ENCODE data around the gene ISM1.

The ISM1 gene

GRCh38 chr20:13284830-13285229 is 63.8 kb downstream of the ISM1 start:
- no peak for DNase-seq

GRCh38 chr20:13285408-13285807 is 64.3 kb downstream of the ISM1 start:
- no peak for DNase-seq

DNA sequence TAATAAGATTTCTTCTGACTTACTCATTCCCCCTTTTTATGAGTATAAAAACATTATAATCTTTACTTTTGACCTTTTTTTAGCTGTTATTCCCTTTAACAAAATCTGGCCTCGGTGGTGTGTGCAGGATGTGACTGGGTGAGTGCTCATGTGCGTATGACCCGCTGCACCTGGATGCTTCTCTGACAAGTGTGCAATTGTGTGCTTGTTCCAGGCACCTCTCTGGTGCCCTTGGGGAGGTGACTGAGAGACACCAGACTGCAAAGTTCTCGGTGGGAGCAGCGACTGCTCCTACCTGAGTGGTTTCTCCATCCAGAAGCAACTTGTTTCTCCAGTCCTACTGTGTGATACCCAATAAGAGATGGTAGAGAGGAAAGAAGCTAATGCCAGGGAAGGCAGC is 65.0 kb downstream of the ISM1 start:
- no peak for DNase-seq

DNA sequence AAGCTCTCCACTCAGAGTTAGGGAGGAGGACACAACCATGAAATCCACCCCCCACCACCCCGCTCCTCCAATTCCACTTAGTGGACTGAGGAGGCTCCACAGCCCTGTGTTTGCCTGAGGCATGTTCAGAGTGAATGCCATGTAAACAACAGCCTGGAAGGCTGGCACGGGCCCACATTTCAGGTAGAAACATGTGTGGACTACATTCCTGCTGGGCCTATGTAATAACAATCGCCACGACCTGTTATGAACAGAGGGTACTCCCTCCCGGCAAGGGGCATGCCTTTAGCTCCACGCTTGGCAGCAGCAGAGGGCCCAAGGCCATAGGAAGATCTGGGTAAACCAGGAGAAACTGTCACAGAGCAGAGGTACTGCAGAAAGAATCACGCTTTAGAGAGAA is 65.5 kb downstream of the ISM1 start:
- DNase-seq, result no peak

- no peak for DNase-seq
Measured at GRCh38 chr20:13288357-13288756, 67.3 kb downstream of the ISM1 start.

GRCh38 chr20:13289031-13289430 is 68.0 kb downstream of the ISM1 start:
- DNase-seq, result no peak

- no peak for DNase-seq
Measured at GRCh38 chr20:13290724-13291123, 69.7 kb downstream of the ISM1 start.

DNA sequence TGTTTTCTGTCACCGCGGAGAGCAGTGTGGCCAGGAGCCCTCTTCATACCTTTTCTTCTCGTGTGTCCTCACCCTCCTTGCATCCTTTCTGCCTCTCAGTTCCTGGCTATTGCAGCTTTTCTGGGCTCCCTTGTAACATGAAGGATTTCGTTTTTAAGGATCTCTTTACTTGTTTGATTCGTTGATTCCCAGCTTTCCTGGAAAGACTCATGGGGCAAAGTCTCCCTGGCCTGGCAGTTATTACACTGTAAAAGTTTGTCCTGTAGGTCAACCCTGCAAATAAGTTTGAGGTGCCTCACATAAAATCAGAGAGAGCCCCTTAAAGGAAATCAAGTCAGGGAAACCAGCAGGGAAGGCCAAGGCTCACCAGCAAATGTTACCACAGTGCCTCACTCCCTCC is 70.1 kb downstream of the ISM1 start:
- DNase-seq, result no peak

DNA sequence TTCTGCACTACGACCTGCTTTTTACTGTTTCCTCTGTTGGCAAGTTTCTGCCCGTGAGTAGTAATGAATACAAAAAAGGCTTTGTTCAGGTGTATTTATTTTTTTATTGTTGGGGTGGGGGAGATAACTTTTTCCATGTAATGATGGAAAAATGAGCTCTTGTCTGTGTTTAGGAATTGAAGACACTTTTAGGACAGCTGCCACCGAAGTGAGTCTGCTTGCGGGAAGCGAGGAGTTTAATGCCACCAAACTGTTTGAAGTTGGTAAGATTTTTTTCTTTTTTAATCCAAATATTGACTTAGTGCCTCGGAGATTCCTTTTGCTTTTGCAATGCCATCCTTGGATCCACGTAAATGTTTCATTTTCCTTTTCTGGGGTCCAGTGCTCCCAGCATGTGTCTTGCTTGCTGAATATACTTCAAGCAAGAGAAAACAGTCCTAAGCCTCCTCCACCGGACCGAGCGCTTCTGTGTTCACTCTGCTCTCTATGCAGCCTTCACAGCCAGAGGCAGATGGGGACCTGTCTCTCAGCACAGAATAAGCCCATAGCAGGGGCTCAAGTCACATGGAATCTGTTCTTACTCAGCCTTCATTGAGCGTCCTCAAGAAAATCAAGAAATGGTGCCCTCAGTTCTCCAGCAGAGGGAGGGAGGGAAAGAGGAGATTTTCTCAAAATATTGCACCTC is 71.3 kb downstream of the ISM1 start:
- no peak for DNase-seq

DNA sequence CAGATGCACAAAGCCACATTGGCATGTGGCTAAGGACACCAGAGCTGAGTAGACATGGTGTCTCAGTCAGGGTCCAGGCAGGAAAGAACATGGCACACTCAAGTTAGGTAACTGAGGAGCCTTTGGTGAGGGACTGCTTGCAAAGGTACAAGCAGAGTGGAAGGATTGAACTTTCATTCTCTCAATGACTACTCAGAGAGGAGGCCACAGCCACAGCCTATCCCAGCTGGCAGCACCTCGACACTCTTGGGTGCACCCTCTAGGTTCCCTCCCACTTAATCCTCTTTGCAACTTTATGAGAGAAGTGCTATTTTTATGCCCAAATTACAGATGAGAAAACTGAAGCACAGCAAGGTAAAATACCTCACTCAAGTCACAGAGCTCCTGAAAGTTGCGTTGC is 73.4 kb downstream of the ISM1 start:
- DNase-seq, result no peak

- DNase-seq, result no peak
Measured at GRCh38 chr20:13295637-13296036, 74.6 kb downstream of the ISM1 start.

GRCh38 chr20:13296070-13296469 is 75.0 kb downstream of the ISM1 start:
- no peak for DNase-seq

- no peak for DNase-seq
Measured at GRCh38 chr20:13297147-13297899, 76.2 kb downstream of the ISM1 start.

DNA sequence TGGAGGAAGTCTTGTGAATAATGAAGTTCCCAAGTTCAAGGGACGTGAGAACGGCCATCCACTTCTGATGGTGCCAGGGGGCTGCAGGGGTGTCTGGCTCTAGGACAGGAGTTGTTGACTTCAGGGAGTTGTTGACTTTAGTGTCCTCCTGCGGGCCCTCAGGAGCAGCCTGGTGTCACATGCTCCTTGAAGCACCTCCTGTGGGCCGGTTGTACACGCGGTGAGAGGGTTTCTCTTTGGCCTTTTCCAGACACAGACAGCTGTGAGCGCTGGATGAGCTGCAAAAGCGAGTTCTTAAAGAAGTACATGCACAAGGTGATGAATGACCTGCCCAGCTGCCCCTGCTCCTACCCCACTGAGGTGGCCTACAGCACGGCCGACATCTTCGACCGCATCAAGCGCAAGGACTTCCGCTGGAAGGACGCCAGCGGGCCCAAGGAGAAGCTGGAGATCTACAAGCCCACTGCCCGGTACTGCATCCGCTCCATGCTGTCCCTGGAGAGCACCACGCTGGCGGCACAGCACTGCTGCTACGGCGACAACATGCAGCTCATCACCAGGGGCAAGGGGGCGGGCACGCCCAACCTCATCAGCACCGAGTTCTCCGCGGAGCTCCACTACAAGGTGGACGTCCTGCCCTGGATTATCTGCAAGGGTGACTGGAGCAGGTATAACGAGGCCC is 77.8 kb downstream of the ISM1 start:
- DNase-seq, result no peak

DNA sequence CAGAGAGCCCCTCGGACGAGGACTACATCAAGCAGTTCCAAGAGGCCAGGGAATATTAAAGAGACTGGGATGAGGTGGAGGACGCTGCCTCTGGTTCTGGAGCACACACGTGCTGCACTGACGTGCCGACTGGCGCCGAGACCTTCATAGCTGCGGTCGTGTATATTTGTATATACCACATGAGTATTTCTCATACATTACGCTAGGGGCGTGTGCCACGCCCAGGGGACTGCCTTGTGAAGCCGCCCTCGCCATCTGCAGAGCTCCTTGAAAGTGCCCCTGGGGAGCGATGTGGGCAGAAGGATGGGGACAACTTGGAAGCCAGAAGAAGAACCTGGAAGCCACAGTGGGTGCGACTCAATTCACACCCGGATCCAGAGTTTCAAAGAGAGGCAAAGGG is 78.3 kb downstream of the ISM1 start:
- DNase-seq, result no peak

DNA sequence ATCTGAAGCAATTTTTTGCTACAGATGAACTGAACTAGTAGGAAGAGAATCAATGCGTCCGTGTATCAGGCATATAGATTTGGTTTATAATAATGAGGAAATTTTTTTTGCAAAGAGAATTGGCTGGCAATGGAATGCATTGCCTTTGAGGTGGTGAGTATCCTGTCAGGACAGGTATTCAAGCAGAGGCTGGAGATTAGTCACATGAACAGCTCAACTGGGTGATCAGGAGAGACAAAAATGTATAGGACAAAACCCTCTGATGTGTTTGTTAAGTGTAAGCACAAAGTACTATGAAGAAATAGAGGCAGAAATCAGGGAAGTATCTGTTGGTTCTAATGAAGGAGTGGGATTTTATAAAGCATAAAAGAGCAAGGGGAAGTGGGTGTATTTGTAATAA is 80.5 kb downstream of the ISM1 start:
- DNase-seq, result no peak

DNA sequence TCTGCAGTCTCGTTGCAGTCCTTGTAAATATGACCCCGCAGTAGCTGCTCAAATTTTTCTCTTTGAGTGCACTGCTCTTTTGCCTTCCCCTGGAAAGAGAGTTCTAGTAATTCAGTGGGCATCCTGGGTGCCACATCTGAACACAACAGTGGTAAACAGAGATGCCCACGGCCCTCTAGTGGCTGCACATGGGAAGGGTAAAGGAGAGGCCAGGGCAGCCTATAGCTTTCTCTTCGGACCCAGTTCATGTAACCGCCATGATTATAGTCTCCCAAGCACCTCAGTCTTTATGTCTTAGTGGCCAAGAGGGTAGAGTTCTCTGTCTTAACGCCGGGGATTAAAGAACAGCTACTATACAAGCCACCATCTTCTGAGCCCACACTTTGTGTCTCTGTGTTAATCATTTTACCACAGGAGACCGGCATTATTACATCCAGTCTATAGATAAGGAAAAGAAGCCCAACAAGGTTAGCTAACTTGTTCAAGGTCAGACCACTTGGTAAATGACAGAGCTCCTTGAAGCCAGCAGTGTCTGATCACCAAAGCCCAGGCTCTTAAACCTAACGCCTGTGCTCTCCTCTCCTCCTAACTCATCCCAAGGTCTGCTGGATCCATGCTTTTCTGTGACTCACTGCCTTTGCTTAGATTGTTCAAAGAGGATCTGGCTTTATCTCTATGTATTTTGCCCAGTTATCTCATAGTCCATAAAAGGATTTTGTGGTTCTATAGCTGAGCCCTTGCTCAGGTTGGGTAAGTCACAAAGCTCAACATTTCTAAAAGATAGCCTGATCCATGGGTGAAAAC is 81.8 kb downstream of the ISM1 start:
- peak; percentile 40 for DNase-seq

DNA sequence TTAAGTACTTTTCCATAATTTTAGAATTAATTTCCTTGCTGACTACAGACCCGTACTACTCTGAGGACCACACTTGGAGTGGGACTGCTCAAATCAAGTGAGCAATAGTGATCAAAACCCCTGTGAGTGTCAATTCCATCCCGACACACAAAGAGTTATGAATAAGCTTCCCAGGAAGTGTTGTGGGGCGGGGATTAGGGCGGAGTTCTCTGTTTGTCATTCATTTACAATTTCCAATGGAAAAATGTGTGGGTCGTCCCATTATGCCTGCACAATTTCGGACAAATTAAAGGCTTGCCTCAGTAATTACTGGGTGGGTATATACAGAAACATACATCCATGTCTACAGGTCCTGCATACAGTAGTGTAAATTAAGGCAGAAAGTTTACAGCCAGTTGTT is 84.2 kb downstream of the ISM1 start:
- no peak for DNase-seq

DNA sequence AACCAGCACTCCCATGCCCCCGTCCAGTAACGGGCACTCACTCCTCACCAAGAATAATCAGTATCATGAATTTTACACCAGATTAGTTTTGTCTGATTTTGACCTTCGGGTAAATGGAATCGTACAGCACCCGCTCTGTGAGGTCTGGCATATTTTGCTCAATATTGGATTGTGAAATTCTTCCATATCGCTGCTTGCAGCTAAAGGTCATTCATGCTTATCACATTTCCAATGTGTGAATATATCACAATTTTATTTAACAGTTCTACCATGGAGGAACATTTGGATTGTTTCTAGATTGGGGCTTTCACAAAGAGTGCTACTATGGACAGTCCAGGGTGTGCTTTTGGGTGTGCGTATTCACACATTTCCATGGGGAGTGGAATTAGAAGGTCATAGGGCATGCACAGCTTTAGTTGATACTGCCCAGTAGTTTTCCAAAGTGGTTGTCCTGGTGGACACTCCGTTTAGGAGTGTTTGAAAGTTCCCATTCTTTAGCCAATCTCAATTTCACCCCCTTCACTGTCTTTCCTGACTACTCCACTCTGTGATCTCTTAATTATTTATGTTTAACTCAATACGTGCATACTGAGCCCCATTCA is 86.6 kb downstream of the ISM1 start:
- DNase-seq, result no peak

DNA sequence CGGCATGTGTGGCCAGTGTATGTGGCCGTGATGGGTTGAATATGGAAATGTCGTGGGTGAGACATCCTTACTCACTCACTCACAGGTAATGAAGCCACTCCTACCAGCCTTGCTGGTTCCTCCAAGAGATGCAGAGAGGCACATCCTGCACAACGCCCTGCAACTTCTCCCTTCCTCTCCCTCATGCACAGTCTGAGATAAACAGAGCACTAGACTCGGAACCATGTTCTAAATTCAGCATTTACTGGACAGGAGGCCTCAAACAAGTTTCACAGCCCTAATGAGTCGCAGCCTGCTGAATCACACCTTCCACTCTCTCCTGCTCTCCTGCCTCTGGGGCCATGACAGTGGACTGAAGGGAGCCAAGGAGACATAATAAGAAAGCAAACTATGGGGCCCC is 91.2 kb downstream of the ISM1 start:
- no peak for DNase-seq

- no peak for DNase-seq
Measured at GRCh38 chr20:13313201-13313600, 92.1 kb downstream of the ISM1 start.

DNA sequence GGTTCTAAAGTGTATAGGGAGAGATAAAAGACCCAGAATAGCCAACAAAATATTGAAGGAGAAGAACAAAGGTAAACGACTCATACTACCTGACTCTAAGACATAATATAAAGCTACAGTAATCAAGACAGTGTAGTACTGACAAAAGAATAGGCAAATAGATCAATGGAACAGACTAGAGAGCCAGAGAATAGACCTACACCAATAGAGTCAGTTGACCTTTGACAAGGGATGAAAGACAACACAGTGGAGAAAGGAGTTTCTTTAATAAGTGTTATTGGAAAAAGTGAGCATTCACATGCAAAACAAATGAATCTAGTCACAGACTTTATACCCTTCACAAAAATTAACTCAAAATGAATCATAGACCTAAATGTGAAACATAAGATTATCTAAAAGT is 96.4 kb downstream of the ISM1 start:
- no peak for DNase-seq
